GM21737 (cell line): ENCODE data around the gene CFAP54.
"Not testable (repeated sequence)": the region's sequence is repeated elsewhere in the genome, so short reads cannot be mapped to it uniquely, and the experiment has no call there.

Experiments
- ATAC-seq: cut with Tn5 transposase; IDR thresholded peaks from one replicate; pipeline ENCODE4 v1.9.1; 2021; ENCODE audit warnings: mild to moderate bottlenecking, moderate library complexity; ENCODE audit not compliant: unreplicated experiment

CFAP54 gene

DNA sequence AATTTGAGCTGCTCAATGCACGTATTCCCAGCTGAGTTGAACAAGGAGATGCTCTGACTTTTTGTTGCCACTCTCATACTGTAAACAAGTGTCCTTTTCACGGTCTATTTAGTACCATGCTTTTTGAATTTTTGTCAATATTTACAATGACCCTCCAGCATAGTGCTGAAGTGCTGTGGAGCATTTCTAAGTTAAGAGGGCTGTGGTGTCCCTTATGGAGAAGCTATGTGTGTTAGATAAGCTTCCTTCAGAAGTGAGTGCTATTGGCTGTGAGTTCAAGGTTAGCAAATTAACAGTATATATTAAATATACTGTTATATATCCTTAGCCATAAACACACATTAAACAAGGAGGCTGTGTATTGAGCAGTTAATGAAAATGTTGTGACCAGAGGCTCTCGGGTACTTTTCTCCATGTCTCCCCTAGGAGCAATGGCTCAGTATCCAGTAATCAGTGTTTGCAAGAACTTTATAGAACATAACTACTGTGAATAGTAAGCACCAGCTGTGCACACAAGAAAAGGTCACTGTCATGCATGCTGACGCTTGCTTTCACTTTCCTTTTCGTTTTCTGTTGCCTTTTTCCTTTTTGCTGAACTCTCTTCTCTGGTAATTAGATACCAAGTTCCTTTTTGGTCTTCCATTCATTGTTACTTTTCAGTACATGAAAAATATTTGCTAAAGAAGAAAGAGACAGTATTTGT lies 230.4 kb downstream of the CFAP54 start:
- peak; percentile 96 for ATAC-seq

DNA sequence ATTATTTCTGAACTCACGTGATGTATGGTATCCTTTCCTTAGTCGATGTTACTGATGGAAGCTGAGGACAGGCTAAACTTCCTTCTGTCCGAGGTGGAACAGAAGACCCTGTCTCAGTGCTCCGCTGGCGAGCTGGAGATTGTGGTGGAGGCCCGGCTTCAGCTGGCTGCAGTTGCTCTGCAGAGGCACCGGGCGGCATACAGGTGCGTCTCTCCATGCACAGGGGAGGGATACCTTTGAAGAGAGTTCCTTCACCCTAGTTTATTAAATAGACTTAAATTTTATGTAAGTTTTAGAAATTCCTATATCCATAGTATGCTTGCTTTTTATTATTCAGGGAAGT lies 231.0 kb downstream of the CFAP54 start:
- ATAC-seq = peak; percentile 72

DNA sequence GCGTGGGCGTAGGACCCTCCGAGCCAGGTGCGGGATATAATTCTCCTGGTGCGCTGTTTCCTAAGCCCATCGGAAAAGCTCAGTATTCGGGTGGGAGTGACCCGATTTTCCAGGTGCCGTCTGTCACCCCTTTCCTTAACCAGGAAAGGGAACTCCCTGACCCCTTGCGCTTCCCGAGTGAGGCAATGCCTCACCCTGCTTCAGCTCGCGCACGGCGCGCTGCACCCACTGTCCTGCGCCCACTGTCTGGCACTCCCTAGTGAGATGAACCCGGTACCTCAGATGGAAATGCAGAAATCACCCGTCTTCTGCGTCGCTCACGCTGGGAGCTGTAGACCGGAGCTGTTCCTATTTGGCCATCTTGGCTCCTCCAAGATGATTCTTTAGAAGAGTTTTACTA lies 240.1 kb downstream of the CFAP54 start:
- not testable (repeated sequence) for ATAC-seq

DNA sequence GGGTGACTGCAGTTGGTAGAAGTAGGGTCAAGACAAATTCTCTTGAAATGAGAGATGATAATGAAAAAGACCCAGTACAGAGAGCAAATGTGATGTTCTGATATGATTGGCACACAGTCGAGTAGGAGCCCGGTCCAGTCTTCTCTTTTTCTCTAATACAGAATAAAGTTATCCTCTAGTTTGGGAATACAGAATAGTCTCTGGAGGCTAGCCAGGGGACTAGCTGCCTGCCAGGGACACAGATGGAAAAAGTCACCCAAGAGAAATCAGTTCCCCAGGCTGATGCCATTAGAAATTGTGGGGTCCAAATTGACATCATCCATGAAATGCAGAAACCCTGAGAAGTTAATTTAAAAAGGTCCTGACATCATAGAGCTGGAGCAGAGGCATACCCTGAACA lies 240.5 kb downstream of the CFAP54 start:
- ATAC-seq = no peak

DNA sequence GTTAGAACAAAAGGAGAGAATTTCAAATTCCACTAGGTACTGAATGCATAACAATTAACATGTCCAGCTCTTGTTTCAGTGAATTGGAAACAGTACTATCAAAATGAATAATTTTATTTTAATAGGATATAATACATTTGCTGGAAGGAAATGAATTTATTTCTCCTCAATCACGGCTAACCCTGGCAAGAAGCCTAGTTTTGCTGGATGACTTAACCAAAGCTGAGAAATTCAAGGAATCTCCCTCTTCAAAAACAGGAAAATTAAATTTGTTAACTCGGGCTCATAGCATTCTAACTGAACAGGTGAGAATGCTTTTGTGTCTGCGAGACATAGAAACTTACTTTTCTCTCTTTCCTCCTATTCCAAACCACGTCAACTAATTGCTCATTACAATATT lies 254.2 kb downstream of the CFAP54 start:
- ATAC-seq = no peak

DNA sequence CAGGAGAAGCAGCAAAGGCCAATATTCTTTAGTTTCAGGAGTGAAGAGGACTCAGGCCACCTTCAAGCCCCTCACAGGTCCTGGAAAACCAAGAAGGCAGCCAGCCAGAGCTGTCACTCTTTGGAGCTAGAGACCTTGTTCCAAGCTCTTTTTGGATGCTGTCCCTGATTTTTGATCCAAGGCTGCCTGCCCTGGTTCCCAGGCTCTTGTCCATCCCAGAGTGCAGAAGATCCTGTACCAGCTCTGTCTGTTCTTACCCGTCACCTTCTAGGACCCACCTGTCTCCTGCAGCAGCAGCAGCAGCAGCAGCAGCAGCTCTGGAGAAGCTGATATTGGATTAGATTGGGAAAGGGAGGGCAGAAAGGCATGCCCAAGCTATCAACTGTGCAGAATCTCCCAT lies 260.6 kb downstream of the CFAP54 start:
- ATAC-seq = no peak

DNA sequence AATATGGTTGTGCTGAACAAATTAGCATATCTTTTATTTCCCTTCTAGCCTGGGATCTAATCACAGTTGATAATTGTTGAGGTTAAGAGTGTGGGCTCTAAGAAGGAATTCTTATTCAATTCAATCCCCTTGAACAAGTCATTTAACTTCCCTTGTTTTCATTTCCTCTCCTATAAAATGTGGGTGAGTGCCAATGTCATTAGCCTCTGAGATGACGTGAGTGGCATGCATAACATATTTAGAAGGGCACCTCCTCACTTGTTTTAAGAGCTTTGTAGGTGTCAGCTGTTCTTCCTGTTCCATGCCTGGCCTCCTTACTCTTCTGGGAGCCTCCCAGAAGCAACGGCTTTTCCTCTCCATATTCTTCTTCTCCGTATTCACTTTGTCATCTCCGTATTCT lies 262.2 kb downstream of the CFAP54 start:
- ATAC-seq = no peak

DNA sequence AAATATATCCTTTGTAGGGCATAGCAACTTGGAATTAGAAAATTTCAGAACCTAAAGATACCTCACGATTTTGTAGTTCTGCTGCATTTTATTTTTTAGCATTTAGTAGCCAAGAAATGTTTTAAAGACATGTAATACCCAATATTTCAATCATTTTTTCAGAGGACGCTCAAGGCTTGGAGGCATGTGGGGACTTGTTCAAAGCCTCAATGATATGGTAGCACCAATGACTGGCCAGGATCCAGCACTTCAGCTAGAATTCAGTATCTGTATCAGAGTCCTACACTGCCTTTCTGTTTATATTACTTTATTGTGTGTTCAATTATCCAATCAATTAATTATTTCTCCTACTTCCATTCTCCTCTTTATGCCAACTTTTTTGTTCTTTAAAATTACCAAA lies 262.8 kb downstream of the CFAP54 start:
- ATAC-seq = no peak

DNA sequence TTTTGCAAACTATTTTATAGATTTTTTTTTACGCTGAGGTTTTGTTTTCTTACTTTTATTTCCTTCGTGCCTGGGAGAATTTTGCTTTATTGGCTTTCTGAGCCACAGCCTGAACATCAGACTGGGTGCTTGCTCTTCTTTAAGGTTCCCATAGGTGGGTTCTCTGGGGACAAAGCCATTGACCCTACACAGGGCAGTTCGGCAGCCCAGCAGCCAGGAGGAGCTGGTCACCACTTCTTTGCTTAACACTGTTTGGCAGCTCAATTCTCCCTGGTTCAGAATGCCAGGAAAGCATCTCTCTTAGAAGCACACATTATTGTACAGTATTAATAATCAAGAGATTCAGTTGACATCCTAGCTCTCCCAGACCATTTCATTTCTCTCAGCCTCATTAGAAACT lies 276.9 kb downstream of the CFAP54 start:
- ATAC-seq = no peak

DNA sequence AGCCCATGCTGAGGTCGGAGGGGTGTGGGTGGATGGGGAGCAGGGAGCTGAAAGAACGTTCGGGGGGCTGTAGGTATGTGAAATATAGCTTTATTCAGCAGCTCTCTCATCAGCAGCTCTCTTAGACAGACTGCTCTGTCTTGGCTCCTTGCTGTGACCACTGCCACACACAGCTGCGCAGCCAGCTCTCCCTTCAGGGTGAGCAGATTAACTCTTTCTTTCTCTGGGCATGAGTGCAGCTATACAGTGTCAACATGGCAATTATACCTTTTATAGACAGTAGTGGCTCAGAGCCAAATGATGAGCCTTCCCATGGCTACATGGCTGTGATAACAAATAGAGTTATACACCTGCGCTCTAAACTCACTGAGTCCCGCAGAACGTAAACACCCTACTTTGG lies 280.0 kb downstream of the CFAP54 start:
- no peak for ATAC-seq

DNA sequence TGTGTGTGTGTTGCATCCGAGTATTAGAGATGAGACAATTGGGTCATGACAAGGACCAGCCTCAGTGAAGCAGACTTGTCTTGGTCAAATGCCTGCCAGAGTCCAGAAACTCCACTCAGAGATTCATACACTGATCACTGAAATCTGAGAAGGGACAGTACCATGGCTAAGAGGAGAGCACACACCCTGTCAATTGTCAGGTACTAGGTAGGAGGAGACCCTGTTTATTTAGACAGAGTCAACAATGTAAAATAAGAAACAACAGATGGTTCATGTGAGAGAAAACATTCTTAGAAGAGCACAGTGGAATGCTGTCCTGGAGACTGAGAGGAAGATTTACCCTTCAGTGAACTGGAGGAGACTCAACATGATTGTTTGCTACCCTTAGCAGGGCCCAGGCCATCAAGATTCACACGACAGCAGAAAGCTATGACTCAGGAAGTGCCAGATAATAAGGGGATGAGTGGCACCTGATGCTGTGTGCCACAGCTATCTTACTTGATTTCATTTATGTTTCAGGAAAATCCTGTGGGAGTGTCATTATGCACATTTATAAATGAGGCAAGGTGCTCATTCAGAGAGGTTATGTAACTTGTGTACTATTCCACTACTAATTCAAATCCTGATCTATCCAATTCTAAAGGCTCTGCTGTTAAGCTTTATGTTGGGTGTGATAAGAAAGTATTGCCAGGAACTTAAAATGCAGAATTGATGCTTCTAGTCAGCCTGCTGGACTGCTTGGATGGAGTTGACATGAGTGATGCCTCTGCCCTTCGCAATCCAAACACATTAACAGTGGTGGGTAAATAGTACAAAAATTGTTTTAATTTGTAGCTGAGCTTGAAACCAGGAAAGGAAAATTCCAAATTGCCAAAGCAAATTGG lies 281.1 kb downstream of the CFAP54 start:
- ATAC-seq = no peak

DNA sequence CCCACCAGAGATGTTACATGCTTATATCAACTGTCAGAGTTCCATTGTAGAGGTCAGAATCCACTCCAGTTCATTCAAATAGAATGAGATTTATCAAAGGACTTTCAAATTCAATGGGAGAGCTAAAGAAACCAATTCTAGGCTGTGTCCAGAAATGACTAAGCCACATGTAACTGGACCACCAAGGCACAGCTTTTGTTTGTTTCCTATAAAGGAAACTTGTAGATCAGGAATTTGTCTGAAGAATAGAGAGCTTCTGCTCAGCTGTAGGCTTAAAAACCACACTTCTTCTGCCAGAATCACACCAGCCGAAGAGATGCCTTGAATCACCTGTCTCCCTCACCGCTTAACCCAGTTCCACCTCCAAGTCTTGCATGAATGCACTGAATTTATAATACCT lies 283.7 kb downstream of the CFAP54 start:
- no peak for ATAC-seq

DNA sequence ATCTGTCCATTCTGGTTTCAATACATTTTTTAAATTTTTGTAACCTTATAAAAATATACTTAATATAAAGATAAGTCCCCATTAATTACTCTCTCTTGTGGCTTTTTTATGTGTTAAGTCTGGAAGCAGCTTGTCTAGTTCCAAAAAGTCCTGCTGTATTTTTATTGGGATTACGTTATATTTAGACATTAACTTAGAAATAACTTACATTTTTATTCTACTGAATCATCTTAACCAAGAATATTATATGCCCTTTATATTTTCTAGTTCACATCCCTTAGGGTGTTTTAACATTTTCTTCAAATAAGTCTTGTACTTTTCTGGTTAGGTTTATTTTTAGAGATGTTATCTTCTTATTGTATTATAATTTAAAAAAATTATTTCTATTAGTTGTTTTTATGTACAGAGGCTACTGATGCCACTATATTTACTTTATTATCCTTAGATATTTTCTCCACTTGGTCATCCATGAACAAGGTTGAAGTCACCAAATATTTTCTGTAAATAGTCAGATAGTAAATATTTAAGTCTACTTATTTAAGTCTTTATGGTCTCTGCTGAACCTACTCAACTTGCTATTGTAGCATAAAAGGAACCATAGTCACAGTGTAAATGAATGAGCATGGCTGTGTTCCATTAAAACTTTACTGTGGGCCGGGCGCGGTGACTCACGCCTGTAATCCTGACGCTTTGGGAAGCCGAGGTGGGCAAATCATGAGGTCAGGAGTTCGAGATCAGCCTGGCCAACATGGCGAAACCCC lies 285.3 kb downstream of the CFAP54 start:
- no peak for ATAC-seq

DNA sequence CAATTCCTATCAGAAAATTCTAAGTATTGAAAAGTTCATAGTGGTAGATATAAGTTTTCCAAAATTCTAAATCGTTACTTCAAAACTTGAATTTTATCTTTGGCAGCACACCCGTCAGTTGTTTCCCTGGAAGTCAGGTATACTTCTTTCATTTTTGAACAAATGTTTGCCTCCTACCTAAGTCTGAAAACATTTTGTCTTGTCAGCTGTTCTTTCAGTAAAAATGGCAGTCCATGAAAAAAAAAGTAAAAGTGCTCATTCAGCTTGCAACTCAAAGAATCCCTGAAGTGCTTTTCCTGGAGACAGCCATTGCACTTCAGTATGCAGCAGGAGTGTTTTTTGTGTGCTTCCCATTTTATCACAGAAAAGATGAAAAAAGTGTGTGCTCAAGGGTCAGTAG lies 287.5 kb downstream of the CFAP54 start:
- ATAC-seq = no peak

DNA sequence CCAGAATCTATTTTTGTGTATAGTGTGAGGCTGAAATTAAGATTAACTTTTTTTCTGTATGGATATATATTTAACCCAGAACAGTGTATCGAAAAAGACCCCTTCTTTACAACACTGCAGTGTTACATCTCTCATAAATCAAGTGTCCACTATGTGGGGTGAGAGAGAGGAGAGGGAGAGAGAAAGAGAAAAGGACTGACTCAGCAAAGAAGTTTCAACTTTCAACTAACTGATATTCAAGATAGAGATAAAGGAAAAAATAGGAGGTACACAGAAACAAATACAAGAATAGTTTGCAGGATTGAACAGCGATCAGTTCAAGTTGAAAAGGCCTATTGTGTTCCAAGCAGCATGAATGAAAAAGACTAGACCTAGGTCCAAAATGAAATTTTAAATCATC lies 291.0 kb downstream of the CFAP54 start:
- ATAC-seq = no peak

DNA sequence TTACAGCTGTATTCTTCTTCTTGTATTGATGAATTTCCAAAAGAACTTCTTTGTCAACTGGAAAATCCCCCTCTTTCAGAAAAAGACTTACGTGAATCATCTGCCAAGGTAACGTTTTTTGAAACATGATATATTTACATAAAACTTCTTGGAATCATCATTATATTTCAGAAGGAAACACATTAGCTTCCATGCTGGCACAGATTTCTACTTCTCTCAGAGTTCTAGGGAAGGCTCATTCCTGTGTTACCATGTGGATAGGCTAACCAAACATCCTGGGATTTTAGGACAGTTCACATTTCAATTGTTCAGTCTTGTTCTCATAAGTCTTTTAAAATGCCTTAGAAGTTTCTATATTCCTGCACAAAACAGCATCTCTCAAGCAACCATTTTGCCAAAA lies 297.4 kb downstream of the CFAP54 start:
- no peak for ATAC-seq

DNA sequence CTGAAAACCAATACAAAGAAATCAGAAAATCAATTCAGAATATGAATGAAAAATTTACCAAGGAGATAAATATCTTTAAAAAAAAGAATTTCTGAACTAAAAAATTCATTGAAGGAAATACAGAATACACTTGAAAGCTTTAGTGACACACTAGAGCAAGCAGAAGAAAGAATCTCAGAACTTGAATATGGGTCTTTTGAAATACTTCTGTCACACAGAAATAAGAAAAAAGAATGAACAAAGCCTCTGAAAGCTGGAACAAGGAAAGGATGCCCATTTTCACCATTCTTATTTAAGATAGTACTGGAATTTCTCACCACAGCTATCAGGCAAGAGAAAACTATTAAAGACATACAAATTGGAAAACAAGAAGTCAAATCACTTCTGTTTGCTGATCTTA lies 314.6 kb downstream of the CFAP54 start:
- no peak for ATAC-seq

DNA sequence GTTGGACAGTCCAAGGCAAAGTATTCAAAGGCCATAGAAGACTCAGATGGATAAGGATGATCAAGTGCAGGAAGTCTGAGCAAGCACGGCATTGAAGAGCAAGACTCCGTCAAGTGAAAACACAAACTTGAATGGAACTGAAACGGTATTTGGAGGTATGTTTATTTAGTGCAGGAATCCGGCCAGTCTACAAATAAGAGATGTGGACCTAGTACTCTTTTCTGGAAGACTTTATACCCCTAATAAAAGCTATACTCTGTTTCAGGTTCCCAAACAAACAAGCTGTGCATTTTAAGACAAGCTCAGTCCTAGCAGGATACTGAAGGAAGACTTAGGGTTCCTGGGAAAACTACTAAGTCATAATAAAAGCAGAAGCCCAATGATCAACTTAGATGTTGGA lies 316.9 kb downstream of the CFAP54 start:
- ATAC-seq = no peak

DNA sequence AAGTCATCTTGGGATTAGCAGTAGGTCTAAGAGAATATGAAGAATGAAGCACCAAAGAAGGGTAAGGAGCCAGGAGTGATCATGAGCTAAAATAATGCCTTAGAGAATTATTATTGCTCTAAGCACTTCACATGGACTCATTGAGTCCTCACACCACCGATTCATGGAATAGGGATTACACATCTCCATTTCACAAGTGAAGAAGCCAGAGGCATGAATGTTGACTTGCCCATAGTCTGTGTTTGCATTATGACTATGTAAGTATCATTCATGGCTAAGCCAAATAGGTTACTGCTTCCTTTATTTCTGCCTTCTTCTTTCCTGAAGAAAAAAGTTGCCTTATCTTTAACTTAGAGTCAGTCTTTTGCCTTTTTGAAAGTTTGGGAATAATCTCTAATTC lies 318.4 kb downstream of the CFAP54 start:
- ATAC-seq = no peak

DNA sequence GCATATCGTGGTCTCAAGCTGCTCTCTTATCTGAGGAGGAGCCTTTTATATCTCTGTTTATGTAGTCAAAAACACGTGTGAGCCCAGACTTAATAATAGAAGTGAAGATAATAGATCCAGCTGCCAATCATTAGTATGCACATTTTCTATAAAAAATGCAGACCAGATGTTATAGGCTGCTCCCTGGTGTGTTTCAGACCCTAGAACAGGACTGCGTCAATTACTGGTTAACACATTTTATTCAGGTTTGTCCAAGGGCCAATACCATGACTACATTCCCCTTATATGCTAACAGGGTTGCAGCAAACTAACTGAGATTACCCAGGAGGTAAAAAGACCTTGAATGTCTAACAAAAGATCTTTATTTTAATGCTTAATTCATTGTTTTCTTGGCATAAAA lies 319.2 kb downstream of the CFAP54 start:
- no peak for ATAC-seq

DNA sequence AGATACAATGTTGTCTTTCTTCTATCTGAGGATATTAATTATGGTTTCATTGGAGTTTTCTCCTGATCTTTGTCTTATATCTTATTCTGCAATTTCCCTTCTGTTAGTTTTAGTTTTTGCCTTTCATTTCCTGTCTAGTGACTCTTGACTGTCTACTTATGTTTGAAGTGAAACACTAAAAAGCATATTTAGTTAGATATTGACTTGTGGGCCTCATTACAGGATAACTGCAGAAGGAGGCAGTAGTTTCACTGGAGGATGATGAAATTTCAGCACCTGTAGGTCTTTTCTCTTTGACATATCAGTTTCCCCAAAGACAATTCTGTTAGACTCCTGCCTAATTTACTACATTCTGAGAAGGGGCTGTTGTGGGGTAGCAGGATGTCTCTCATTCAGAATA lies 320.1 kb downstream of the CFAP54 start:
- ATAC-seq = no peak

DNA sequence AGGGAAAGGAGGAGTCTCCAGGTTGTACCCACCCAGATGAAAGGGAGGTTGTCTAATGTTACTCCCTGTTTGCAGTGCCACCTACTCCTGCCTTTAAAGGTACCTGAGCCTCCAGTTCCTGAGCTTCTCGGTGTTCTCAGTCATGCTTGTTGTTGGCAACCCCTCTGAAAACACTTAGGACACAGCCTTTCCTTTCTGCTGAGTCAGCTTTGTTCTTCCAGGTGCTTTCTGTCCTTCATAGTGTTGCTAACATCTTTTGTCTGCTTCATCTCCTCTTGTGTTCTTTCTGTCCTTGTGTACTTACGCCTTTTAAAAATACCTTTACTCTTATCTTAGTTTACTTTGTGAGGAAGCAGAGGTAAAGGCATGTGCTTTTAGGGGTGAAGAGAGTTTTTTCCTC lies 320.7 kb downstream of the CFAP54 start:
- no peak for ATAC-seq
